HEK293T (cell line): ENCODE results near the gene ZNF436.
A peak's percentile ranks its signal among the peaks of the same experiment; 100 is the strongest.

Experiments used
- CTCF ChIA-PET: fragments of 350-600 bp; formaldehyde crosslinking; extraction: SDS; loops from one replicate; lab custom pipeline; 2021; ENCODE audit warnings: antibody characterized with exemption, inconsistent platforms; lab: Yijun Ruan, JAX
- POLR2A ChIA-PET: fragments of 350-600 bp; formaldehyde crosslinking; extraction: SDS; loops from one replicate; lab custom pipeline; 2020; ENCODE audit warnings: antibody characterized with exemption, inconsistent platforms; lab: Yijun Ruan, JAX
- DNase-seq: peaks from one replicate; pipeline ENCODE4 v3.0.0; 2012; ENCODE audit warnings: mixed read lengths; ENCODE audit errors: extremely low spot score
- ARNT ChIP-seq: fragments of 450-650 bp; IDR thresholded peaks from 2 replicates; pipeline ENCODE4 v1.6.1; 2017; ENCODE audit warnings: mild to moderate bottlenecking
- BHLHE40 ChIP-seq: fragments of 450-650 bp; IDR thresholded peaks from 2 replicates; pipeline ENCODE4 v1.6.1; 2016; ENCODE audit warnings: mild to moderate bottlenecking, moderate library complexity, borderline replicate concordance
- CTBP1 ChIP-seq: fragments of 450-650 bp; IDR thresholded peaks from 2 replicates; pipeline ENCODE4 v1.6.1; 2016; ENCODE audit warnings: borderline replicate concordance
- ELF4 ChIP-seq: fragments of 450-650 bp; IDR thresholded peaks from 2 replicates; pipeline ENCODE4 v1.6.1; 2017; ENCODE audit warnings: antibody characterized with exemption
- FOXA1 ChIP-seq: fragments of 450-650 bp; IDR thresholded peaks from 2 replicates; pipeline ENCODE4 v1.6.1; 2016; ENCODE audit warnings: mild to moderate bottlenecking
- FOXK2 ChIP-seq: fragments of 450-650 bp; IDR thresholded peaks from 2 replicates; pipeline ENCODE4 v1.6.1; 2016; ENCODE audit warnings: mild to moderate bottlenecking
- HDGF ChIP-seq: fragments of 450-650 bp; IDR thresholded peaks from 2 replicates; pipeline ENCODE4 v1.6.1; 2017; ENCODE audit warnings: antibody characterized with exemption, borderline replicate concordance
- L3MBTL2 ChIP-seq: fragments of 450-650 bp; conservative IDR thresholded peaks from 2 replicates; pipeline ENCODE4 v1.6.1; 2016; ENCODE audit warnings: mild to moderate bottlenecking
- LEF1 ChIP-seq: fragments of 450-650 bp; IDR thresholded peaks from 2 replicates; pipeline ENCODE4 v1.6.1; 2017; ENCODE audit warnings: mild to moderate bottlenecking, borderline replicate concordance
- PKNOX1 ChIP-seq: fragments of 450-650 bp; IDR thresholded peaks from 2 replicates; pipeline ENCODE4 v1.6.1; 2016
- SP1 ChIP-seq: fragments of 450-650 bp; IDR thresholded peaks from 2 replicates; pipeline ENCODE4 v1.6.1; 2017
- SUZ12 ChIP-seq: fragments of 450-650 bp; IDR thresholded peaks from 2 replicates; pipeline ENCODE4 v1.6.1; 2016; ENCODE audit warnings: mild to moderate bottlenecking
- TARDBP ChIP-seq: fragments of 450-650 bp; IDR thresholded peaks from 2 replicates; pipeline ENCODE4 v1.6.1; 2016
- ZNF384 ChIP-seq: fragments of 450-650 bp; IDR thresholded peaks from 2 replicates; pipeline ENCODE4 v1.6.1; 2016

ZNF436 gene

DNA sequence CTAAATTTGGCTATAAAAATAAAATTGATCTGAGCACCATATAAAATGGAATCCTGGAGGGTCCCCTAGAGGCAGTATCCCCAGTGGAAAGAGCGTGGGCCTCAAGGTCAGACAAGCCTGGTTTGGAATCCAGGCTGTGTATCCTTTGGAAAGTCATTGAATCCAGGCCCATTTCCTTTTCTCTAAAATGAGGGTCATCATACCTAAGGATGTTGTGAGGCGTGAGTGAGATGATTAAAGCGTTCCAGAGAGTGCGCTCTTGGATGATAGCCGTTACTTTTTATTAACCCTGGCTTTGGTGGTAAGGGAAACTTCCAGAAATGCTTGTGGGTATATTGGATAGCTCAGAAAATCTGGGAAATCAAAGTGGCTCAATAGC is 683 bp upstream of the ZNF436 start:
- no peak for TF ChIP-seq L3MBTL2
- no peak for TF ChIP-seq FOXK2
- no peak for TF ChIP-seq HDGF
- TF ChIP-seq ZNF384: no peak
- TF ChIP-seq LEF1: no peak
- TF ChIP-seq PKNOX1: no peak
- no peak for TF ChIP-seq SUZ12
- DNase-seq: no peak
- CTCF ChIA-PET: interaction anchor here (1.6 kb wide), 1 partner anchor 33 kb away, joined by 7 read pairs; no protein-coding TSS in a partner anchor
- POLR2A ChIA-PET: interaction anchor here (4.8 kb wide), 1 partner anchor 25 kb away, joined by 97 read pairs; the partner anchor contains the start of gene HNRNPR

DNA sequence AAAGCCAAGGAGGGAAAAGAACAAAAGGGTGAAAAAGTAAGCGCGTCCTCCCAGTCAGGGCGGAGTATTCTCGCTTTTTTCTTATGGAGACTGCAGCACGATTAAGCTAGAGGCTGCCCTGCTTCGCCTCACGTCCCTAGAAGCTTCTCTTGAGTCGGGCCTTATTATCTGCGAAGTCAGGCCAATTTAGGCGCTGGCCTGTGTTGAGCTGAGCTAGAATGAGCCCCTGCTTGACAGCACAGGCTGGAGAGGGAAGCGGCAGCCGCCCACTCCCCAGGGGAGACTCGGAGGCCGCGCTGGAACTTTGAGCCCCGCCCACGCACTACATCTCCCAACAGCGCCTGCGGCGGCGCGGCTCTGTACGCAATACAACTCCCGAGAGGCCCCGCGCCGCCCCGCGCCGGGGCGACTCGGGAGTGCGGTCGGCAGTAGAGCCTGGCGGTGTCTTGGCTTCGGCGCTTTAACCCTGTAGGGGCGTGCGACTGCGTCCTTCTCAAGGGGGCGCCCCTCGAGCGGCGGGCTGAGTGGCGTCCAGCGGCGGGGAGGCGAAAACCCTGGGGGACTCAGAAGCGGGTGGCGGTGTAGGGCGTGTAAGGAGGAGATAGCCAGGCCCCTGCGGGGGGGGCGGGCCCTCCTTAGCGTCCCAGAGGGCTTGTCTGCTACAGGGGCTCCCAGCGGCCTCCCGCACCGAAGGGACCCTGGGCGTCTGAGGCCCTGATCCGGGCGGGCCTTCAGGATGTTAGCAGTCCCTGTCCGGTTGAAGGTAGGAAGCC is 888 bp downstream of the ZNF436 start:
- ChIA-PET POLR2A (interaction anchor here (0.6 to 4.8 kb wide), 21 partner anchors 9 to 186 kb away, joined by 3 to 97 read pairs (median 4); partner anchors contain the start of genes E2F2, HNRNPR and HTR1D), CTCF (interaction anchor here (0.9 to 1.6 kb wide), 2 partner anchors 24 to 35 kb away, joined by 4 to 7 read pairs; partner anchors contain the start of gene HNRNPR)
- TF ChIP-seq FOXK2 (no peak), ELF4 (peak; percentile 22; the same call in 1 of the 2 replicates), L3MBTL2 (peak; percentile 31; the same call in 1 of the 2 replicates)
- peak; percentile 84 for DNase-seq

- TF ChIP-seq HDGF (peak; percentile 24; the same call in 1 of the 2 replicates), TARDBP (no peak), L3MBTL2 (peak; percentile 31; the same call in 1 of the 2 replicates), PKNOX1 (peak; percentile 99), FOXA1 (no peak), ELF4 (peak; percentile 88)
- DNase-seq: peak; percentile 97
- ChIA-PET POLR2A (interaction anchor here (0.6 to 4.8 kb wide), 20 partner anchors 9 to 187 kb away, joined by 3 to 97 read pairs (median 4); partner anchors contain the start of genes E2F2, HNRNPR and HTR1D), CTCF (interaction anchor here (0.6 to 0.9 kb wide), 2 partner anchors 23 to 1405 kb away, joined by 3 to 4 read pairs; partner anchors contain the start of gene HNRNPR)
Measured at GRCh38 chr1:23367791-23368561, 1.7 kb downstream of the ZNF436 start.

DNA sequence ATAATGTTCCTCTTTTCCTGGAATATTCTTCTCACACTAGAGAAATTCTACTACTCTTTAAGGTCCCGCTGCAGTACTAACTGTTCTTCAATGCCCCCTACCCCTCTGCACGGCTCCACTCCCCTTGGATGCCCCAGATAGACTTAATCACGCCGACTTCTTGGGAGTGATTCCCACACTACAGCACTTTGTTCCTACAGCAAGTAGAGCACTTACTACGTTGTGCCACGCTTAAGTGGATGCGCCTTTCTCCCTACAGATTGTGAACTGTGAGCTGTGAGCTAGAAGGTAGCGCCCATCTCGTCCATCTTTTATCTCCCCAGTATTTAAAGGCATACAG is 2.2 kb downstream of the ZNF436 start:
- CTCF ChIA-PET: no interaction called here

GRCh38 chr1:23366598-23366997 is 3.0 kb downstream of the ZNF436 start:
- DNase-seq: no peak
- POLR2A ChIA-PET: interaction anchor here (2.7 kb wide), 1 partner anchor 11 kb away, joined by 12 read pairs; no protein-coding TSS in a partner anchor
- no peak for TF ChIP-seq ZNF384
- no peak for TF ChIP-seq ELF4
- no peak for TF ChIP-seq LEF1
- no peak for TF ChIP-seq SP1
- TF ChIP-seq ARNT: no peak
- no peak for TF ChIP-seq PKNOX1
- no peak for TF ChIP-seq TARDBP
- TF ChIP-seq FOXK2: no peak
- CTCF ChIA-PET: no interaction called here

More for the DNA sequence above, 2.2 kb downstream of the ZNF436 start:
- POLR2A ChIA-PET: interaction anchor here (2.1 to 4.8 kb wide), 4 partner anchors 11 to 29 kb away, joined by 7 to 97 read pairs (median 12); partner anchors contain the start of gene HNRNPR
- no peak for TF ChIP-seq LEF1
- TF ChIP-seq PKNOX1: no peak
- DNase-seq: no peak

GRCh38 chr1:23366146-23366545 is 3.5 kb downstream of the ZNF436 start:
- ChIA-PET POLR2A (interaction anchor here (2.7 kb wide), 1 partner anchor 10 kb away, joined by 12 read pairs; no protein-coding TSS in a partner anchor), CTCF (no interaction called here)
- TF ChIP-seq TARDBP: no peak
- no peak for TF ChIP-seq PKNOX1
- no peak for TF ChIP-seq L3MBTL2
- TF ChIP-seq CTBP1: no peak
- TF ChIP-seq ARNT: no peak
- no peak for TF ChIP-seq BHLHE40
- no peak for TF ChIP-seq ELF4
- TF ChIP-seq FOXK2: no peak
- TF ChIP-seq HDGF: no peak

More at GRCh38 chr1:23366146-23366545, 3.5 kb downstream of the ZNF436 start:
- no peak for DNase-seq
